GM12878 (cell line): Measurements from ENCODE around the gene PRPF31. TPM values are rescaled to one million over a fixed set of nuclear protein-coding genes. Genes with fewer than 3 reads are reported as not detected.
A peak's percentile ranks its signal among the peaks of the same experiment; 100 is the strongest.

Source experiments
- ATAC-seq: fragments of 200-7000 bp; cut with Tn5 transposase; 3 replicates; pipeline ENCODE4 v1.9.1; 2020; ENCODE audit warnings: mild to moderate bottlenecking, moderate library complexity
- BruUV-seq: library from RNA; stranded (reverse); fragments of 400-500 nt; replicated peaks from 2 replicates; lab custom pipeline; 2021; lab: Mats Ljungman, UMichigan
- CTCF ChIA-PET: fragments of 300-600 bp; sonication (Branson Sonifier 250); formaldehyde crosslinking; extraction: SDS; loops from one replicate; lab custom pipeline; 2021; ENCODE audit warnings: inconsistent platforms; lab: Yijun Ruan, JAX
- POLR2A ChIA-PET: fragments of 350-600 bp; formaldehyde crosslinking; extraction: SDS; loops from one replicate; lab custom pipeline; 2021; ENCODE audit warnings: inconsistent platforms; lab: Charles Lee
- RAD21 ChIA-PET: fragments of 300-600 bp; sonication (Branson Sonifier 250); formaldehyde crosslinking; loops from one replicate; lab custom pipeline; 2023; ENCODE audit warnings: antibody characterized with exemption; ENCODE audit not compliant: unreplicated experiment; lab: Charles Lee
- SMC1A ChIA-PET: fragments of 300-600 bp; sonication (Branson Sonifier 250); formaldehyde crosslinking; loops from one replicate; lab custom pipeline; 2023; ENCODE audit not compliant: unreplicated experiment, uncharacterized antibody; lab: Charles Lee
- DNase-seq: peaks from one replicate; pipeline ENCODE4 v3.0.0-alpha.2; 2011; ENCODE audit warnings: low read depth, low spot score
- FAIRE-seq: peaks from 3 replicates; lab custom pipeline; 2011; peaks lifted over from hg19 to GRCh38; lab: Jason Lieb, UNC
- H2AFZ ChIP-seq: 2 replicates; pipeline ENCODE4 v1.6.0; 2011; ENCODE audit warnings: low read depth, low read length, control low read depth; ENCODE audit not compliant: control insufficient read depth
- H3K27ac ChIP-seq: 2 replicates; pipeline ENCODE4 v1.5.1; 2011; ENCODE audit warnings: control low read depth; ENCODE audit not compliant: control insufficient read depth, insufficient read depth
- H3K27me3 ChIP-seq, 2 experiments: replicated peaks in 1 of 2; 2 replicates each; pipeline versions ENCODE4 v1.6.0 to v1.6.1; 2011; ENCODE audit warnings: low read length in 1 of 2; ENCODE audit not compliant: control insufficient read depth in 2 of 2, insufficient read depth in 2 of 2
- H3K36me3 ChIP-seq, 2 experiments: 2 replicates each; pipeline ENCODE4 v1.5.1; 2011; ENCODE audit warnings: low read length in 1 of 2; ENCODE audit not compliant: control insufficient read depth in 2 of 2, insufficient read depth in 2 of 2
- H3K4me1 ChIP-seq: 2 replicates; pipeline ENCODE4 v1.6.1; 2011; ENCODE audit warnings: mild to moderate bottlenecking, low read length, moderate library complexity, mixed read lengths; ENCODE audit not compliant: control insufficient read depth, insufficient read depth
- H3K4me2 ChIP-seq: 2 replicates; pipeline ENCODE4 v1.6.0; 2011; ENCODE audit warnings: control low read depth; ENCODE audit not compliant: control insufficient read depth, insufficient read depth
- H3K4me3 ChIP-seq: fragments of 200-600 bp; sonication (generic); 2 replicates; pipeline ENCODE4 v1.5.1; 2016
- H3K79me2 ChIP-seq: 2 replicates; pipeline ENCODE4 v1.6.0; 2011; ENCODE audit warnings: low read length; ENCODE audit not compliant: control insufficient read depth, insufficient read depth
- H3K9ac ChIP-seq: 2 replicates; pipeline ENCODE4 v1.8.0; 2011; ENCODE audit warnings: low read length, control low read depth, mixed read lengths; ENCODE audit not compliant: control insufficient read depth, insufficient read depth
- H3K9me3 ChIP-seq: replicated peaks from 3 replicates; pipeline ENCODE4 v1.5.1; 2011; ENCODE audit warnings: mild to moderate bottlenecking, low read length; ENCODE audit not compliant: control insufficient read depth, insufficient read depth
- H4K20me1 ChIP-seq: 2 replicates; pipeline ENCODE4 v1.6.0; 2011; ENCODE audit not compliant: control insufficient read depth, insufficient read depth
- POLR2A ChIP-seq: IDR thresholded peaks from 2 replicates; pipeline ENCODE4 v1.6.1; 2011; ENCODE audit warnings: low read depth, mild to moderate bottlenecking, low read length
- REST ChIP-seq: IDR thresholded peaks from 2 replicates; pipeline ENCODE4 v1.6.1; 2012; ENCODE audit warnings: mild to moderate bottlenecking, low read depth, low read length
- WGBS: methylation state at CpG from one replicate; pipeline ENCODE4 v1.1.6; 2016; ENCODE audit warnings: low lambda C conversion rate; ENCODE audit not compliant: insufficient replicate concordance, insufficient coverage; ENCODE audit errors: missing lambda C conversion rate; 5-methylcytosine and 5-hydroxymethylcytosine counted together
- in situ Hi-C: fragments of 300-500 bp; cut with MboI; formaldehyde crosslinking; loops from 9 replicates; pipeline ENCODE4 v1.14.3; 2018; ENCODE audit warnings: mixed read lengths
- intact Hi-C: fragments of 100-400 bp; cut with micrococcal nuclease; formaldehyde crosslinking; loops from one replicate; pipeline ENCODE4 v1.14.2; 2022; ENCODE audit not compliant: unreplicated experiment
- polyA plus RNA-seq, 11 experiments: library from polyadenylated mRNA; depleted of rRNA in 4 of 11; unstranded in 6 of 11; stranded (reverse) in 5 of 11; fragments of >200 nt; fragmentation: Nextera tagmentation in 4 of 11; fragmentation: Illumina TruSeq in 1 of 11; extraction: Ambion mirVana in 4 of 11; extraction: Trizol in 1 of 11; gene quantifications; 1 replicate in 1 of 11; 2 replicates in 10 of 11; pipeline versions ENCODE4 v1.2.1 to v1.2.3, GENCODE V29; 2011 to 2016; ENCODE audit warnings: inconsistent platforms in 2 of 11, missing spikeins in 2 of 11, low read depth in 1 of 11
- total RNA-seq, 4 experiments: library from RNA; depleted of rRNA in 3 of 4; stranded (reverse); fragments of >200 nt in 3 of 4; fragmentation: Illumina TruSeq in 1 of 4; extraction: Trizol in 1 of 4; gene quantifications; 2 replicates each; pipeline versions ENCODE4 v1.2.1 to v1.2.3, GENCODE V29; 2013 to 2021

The PRPF31 gene
- total and polyA plus RNA-seq, 10 of the 15 experiments (the other 5 are each of a cell fraction or from before 2014, with no cell fraction given), result 2.7 to 170 (median 69.7) TPM

- H3K4me2 ChIP-seq, result no peak overlapping the region
- no peak overlapping the region for H3K27ac ChIP-seq
- no peak overlapping the region for H3K4me3 ChIP-seq
- ChIA-PET CTCF (no interaction called here), POLR2A (no interaction called here)
- no peaks in the 10 kb centered on the region for H3K27me3 ChIP-seq
- FAIRE-seq, result no peak
- ATAC-seq, result no peak
- TF ChIP-seq POLR2A, result peak; percentile 62; the same call in 1 of the 2 replicates
- no peak for TF ChIP-seq REST
- TF ChIP-seq, all 136 proteins: peak for 1
- no peak for DNase-seq
- ChIA-PET RAD21 (no interaction called here), SMC1A (no interaction called here)
- Histone ChIP-seq H3K4me1 (no peaks in the 10 kb centered on the region), H3K9me3 (no peaks in the 10 kb centered on the region), H4K20me1 (no peaks in the 10 kb centered on the region), H3K36me3 (peaks cover 27 to 28% of the 10 kb centered on the region in 2 experiments; a peak in 3 of 4 replicates), H3K79me2 (peaks cover 3% of the 10 kb centered on the region), H2AFZ (no peak overlapping the region), H3K9ac (no peak overlapping the region)
- 93% methylated on average over 8 of the region's 10 CpGs for WGBS
- in situ Hi-C loops, result no loop called here
- intact Hi-C loops, result no loop called here
- no TSS peak for BruUV-seq
Measured at GRCh38 chr19:54153731-54154326, 38.3 kb downstream of the PRPF31 start.
